Erythroblast (primary cell): ENCODE measurements around the gene NPFFR1.
A peak's percentile ranks its signal among the peaks of the same experiment; 100 is the strongest.

Source experiments
- DNase-seq, 2 experiments: peaks; one replicate each; lab custom pipeline; 2025; lab: John Stamatoyannopoulos, UW
- GATA1 ChIP-seq: IDR thresholded peaks from 2 replicates; pipeline ENCODE4 v1.6.1; 2011; ENCODE audit warnings: low read depth, mild to moderate bottlenecking, control low read depth, low read length, moderate library complexity
- POLR2A ChIP-seq: IDR thresholded peaks from 2 replicates; pipeline ENCODE4 v1.6.1; 2011; ENCODE audit warnings: mild to moderate bottlenecking, low read length

The NPFFR1 gene

GRCh38 chr10:70321897-70322890, 38.4 kb upstream of the NPFFR1 start:
- DNase-seq: peak; percentile 87 to 94
- no peak for TF ChIP-seq POLR2A
- TF ChIP-seq GATA1: peak; percentile 12

- no peak for TF ChIP-seq GATA1
- no peak for TF ChIP-seq POLR2A
- no peak for DNase-seq
These were observed 37.4 kb upstream of the NPFFR1 start for GRCh38 chr10:70321233-70321632.

DNA sequence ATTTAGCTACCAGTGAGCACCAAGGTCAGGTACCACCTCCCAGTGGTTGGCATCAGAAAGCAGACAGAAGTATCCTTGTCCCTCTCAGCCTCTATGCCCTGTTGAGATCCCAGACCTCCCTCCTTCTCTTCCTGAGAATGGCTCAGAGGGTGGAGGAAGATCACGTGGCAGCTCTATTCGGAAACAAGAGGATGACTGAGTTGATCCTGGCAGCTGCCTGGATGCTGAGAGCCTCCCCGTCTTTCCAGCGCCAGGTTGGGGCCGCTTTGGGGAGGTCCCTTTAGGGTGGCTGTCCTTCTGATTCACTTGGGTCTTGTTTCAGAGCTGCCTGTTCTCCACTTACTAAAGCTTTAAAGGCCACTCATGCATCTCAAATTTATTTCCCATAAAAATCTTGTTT, 36.9 kb upstream of the NPFFR1 start:
- no peak for TF ChIP-seq POLR2A
- no peak for TF ChIP-seq GATA1

GRCh38 chr10:70319824-70320223, 36.0 kb upstream of the NPFFR1 start:
- no peak for DNase-seq
- TF ChIP-seq POLR2A (no peak), GATA1 (no peak)

More for the DNA sequence above, 36.9 kb upstream of the NPFFR1 start:
- DNase-seq: no peak

- no peak for DNase-seq
- TF ChIP-seq GATA1 (no peak), POLR2A (no peak)
These were observed 35.4 kb upstream of the NPFFR1 start for GRCh38 chr10:70319183-70319582.

GRCh38 chr10:70317943-70318318, 34.1 kb upstream of the NPFFR1 start:
- TF ChIP-seq GATA1 (no peak), POLR2A (no peak)
- DNase-seq: no peak

GRCh38 chr10:70317272-70317942, 33.6 kb upstream of the NPFFR1 start:
- DNase-seq: no peak
- no peak for TF ChIP-seq GATA1
- TF ChIP-seq POLR2A: no peak

- DNase-seq: no peak
- TF ChIP-seq GATA1 (no peak), POLR2A (no peak)
These were observed 32.0 kb upstream of the NPFFR1 start for GRCh38 chr10:70315815-70316214.

DNA sequence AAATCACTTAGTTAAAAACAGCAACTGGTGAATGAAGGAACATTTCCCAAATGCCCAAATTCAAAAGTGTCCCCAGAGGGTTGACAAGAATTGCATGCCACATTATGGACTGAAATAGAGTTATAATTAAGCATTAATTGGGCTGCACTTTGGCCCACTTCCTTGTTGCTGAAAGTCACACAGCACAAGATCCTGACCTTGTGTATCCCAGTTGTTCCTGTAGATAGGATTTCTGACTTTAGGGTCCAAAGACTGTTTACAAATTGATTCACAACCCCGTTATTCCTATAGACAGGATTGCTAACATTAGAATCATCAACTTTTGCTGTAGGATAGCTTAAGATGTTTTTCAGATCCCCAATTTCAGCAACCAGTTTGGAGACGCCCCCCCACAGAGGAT, 31.5 kb upstream of the NPFFR1 start:
- DNase-seq: no peak
- TF ChIP-seq POLR2A (no peak), GATA1 (no peak)

DNA sequence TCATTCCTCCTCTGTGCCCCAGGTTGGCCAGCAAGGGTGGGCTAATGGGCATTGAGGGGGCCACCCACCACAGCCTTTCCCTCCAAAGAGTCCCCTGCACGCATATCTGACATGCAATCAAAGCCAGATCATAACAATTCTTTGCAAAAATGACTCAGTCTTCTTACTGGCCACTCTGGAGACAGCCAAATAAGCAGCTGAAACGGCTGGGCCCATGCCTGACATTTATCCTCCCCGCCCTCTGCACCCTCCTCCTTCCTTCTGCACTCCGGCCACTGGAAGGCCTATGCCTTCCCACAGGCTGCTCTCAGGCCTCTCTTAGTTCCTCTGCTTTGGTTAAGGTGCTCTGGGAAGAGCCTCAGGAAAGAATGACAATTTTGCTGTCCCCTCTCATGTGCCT, 29.2 kb upstream of the NPFFR1 start:
- DNase-seq: no peak
- no peak for TF ChIP-seq POLR2A
- TF ChIP-seq GATA1: no peak

DNA sequence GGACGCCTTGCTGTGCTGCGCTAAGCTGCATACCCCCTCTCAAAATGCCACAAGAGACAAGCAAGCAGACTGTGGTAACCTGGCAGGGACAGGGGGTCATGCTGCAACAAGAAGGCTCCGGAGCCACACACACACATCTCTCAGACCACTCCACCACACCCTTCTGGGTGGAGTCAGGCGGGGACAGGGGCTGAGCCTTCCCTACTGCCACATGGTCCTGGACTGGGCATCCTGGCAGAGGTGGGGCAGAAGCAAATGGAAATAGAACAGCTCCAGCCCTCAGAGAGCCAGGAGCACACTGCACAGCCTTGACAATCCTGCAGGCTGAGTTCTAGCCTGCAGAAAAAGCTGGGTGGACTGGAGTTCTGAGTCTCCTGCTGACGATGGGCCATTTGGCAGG, 28.4 kb upstream of the NPFFR1 start:
- TF ChIP-seq POLR2A (no peak), GATA1 (no peak)
- DNase-seq: no peak

- no peak for TF ChIP-seq POLR2A
- no peak for TF ChIP-seq GATA1
- DNase-seq: no peak
These were observed 27.9 kb upstream of the NPFFR1 start for GRCh38 chr10:70311698-70312097.

DNA sequence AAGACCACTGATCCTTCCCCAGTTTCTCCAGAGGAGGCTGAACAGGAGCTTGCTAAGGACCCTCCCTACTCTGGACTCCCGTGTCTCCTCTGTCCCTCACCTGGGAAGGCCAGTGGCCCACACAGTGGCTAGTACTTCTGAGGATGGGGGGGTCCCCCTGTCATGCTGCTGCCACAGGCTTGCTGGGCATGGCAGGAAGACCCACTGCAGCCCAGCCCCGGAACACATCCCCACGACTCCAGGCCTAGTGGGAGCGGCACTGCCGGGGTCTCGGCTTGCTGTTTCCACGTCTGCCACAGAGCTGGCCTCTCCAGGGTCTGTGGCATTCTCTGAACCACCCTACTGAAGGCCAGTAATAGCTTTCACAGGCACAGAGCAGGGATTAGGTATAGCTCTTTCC, 25.9 kb upstream of the NPFFR1 start:
- DNase-seq: no peak
- TF ChIP-seq GATA1 (no peak), POLR2A (no peak)

DNA sequence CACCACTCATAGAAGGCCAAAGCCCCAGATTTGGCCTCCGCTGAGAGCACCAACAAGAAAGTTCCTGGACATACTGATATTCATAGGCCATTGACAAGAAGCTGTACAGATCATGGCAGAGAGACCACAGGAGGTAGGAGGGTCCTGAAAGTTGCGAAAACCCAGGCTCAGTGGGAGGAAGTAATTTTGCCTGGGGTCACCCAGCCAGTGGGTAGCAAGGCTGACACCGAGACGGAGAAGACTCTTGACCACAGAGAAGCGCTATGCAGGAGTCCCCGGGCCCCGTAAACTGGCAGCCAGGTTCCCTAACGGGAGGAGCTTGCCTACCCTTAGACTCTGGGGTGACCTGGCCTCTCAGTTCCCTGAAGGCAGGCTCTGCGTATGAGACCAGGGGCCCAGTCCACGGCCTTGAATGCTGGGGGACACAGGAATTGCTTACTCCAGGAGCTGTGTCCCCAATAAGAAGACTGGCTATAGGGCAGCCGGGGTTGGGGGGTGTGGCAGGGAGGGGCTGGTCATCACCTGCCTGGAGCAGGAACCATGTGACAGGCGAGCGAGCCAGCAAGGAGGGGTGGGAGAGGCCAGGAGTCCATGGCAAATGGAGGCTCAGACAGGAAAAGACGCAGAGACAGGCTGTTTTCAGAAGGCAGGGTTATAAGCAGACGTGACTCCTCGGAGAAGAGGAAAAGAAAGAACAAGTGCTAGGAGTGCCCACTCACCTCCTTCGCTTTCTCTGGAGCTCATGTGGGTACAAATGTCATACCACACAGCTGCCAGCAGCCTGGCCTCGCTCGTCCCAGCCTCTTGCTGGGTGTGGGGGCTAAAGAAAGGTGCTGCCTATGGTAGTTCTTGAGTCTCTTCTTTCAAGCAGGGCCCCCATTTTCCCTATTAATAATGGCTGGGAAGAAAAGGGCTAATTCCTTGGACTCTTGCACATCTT, 24.6 kb upstream of the NPFFR1 start:
- DNase-seq: no peak
- no peak for TF ChIP-seq GATA1
- no peak for TF ChIP-seq POLR2A
